ENCODE results near the gene SPAG16. TPM values are rescaled to one million over a fixed set of nuclear protein-coding genes. Genes with fewer than 3 reads are reported as not detected.

Gene SPAG16
- total and polyA plus RNA-seq, 2 donors (not counting 1 experiment from before 2014, with no cell fraction given): 3.4 to 8.6 TPM

DNA sequence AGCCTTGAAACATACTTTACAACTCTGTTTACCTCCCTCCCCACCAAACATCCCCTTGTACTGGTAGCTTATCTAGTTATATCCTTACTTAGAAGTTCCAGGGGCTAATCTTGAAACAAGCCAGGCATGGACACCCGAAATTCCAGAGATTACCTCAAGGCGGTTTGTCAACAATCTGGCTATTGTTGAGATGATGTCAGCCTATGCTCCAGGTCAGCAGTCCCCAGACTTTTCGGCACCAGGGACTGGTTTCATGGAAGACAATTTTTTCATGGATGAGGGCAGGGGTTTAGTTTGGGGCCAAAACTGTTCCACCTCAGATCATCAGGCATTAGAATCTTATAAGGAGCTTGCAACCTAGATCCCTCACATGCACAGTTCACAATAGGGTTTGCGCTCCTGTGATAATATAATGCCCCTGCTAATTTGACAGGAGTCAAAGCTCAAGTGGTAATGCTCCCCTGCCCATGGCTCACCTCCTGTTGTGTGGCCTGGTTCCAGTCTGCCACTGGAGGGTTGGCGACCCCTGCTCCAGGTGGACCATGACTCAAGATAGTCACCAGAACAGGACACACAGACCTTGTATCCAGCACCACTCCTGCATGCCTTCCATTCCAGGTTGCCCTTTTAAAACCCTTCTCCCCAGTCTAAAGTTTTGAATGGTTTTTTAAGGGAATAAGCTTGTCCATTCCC lies 171.2 kb downstream of the SPAG16 start:
- intact Hi-C loops (cut with micrococcal nuclease): no loop called here
- H3K4me3 Mint-ChIP-seq: no peak overlapping the region
- H3K4me3 ChIP-seq (ENCODE audit: control extremely low read depth in 1 of 5, extremely low read depth in 1 of 5, insufficient read depth in 1 of 5, low read depth in 2 of 5, low read length in 4 of 5): no peak overlapping the region
- no peak overlapping the region for H2AFZ ChIP-seq (ENCODE audit: insufficient read depth, low read depth, low read length, poor library complexity, severe bottlenecking)
- POLR2A ChIA-PET: no interaction called here
- ATAC-seq (ENCODE audit: low read depth) (no peak), DNase-seq (no peak)
- H3K9me3 Mint-ChIP-seq (ENCODE audit: insufficient read depth): no peaks in the 10 kb centered on the region
- H4K20me1 ChIP-seq (ENCODE audit: control insufficient read depth, insufficient read depth, low read length, poor library complexity, severe bottlenecking): no peaks in the 10 kb centered on the region
- WGBS (ENCODE audit: insufficient coverage): 82% methylated on average over 4 of the region's 5 CpGs
- no peaks in the 10 kb centered on the region for H3K36me3 ChIP-seq (replicated peaks in 1 of 2; ENCODE audit: control extremely low read depth in 1 of 2, control insufficient read depth in 1 of 2, extremely low read depth in 1 of 2, insufficient read depth in 2 of 2, low read length in 1 of 2)
- no peaks in the 10 kb centered on the region for H3K79me2 ChIP-seq (ENCODE audit: control insufficient read depth, insufficient read depth, low read length)
- no peaks in the 10 kb centered on the region for H3K4me1 Mint-ChIP-seq
- CTCF ChIA-PET: no interaction called here
- no peaks in the 10 kb centered on the region for H3K9me3 ChIP-seq (ENCODE audit: control extremely low read depth in 1 of 3, control insufficient read depth in 2 of 3, insufficient read depth in 1 of 3, low read length in 2 of 3)
- TF ChIP-seq EZH2 (IDR thresholded peaks at IDR 0.05; ENCODE audit: borderline replicate concordance, insufficient read depth, low read depth, low read length, poor library complexity, severe bottlenecking) (no peak), CTCF (IDR thresholded peaks at IDR 0.05) (no peak)
- H3K27me3 ChIP-seq (replicated peaks in 1 of 4; ENCODE audit: control extremely low read depth in 1 of 4, control insufficient read depth in 3 of 4, insufficient read depth in 4 of 4, low read length in 3 of 4): no peaks in the 10 kb centered on the region
- no peak overlapping the region for H3K27ac Mint-ChIP-seq
- H3K27me3 Mint-ChIP-seq: no peaks in the 10 kb centered on the region
- H3K27ac ChIP-seq (ENCODE audit: low read length in 2 of 2): no peak overlapping the region
- no peak overlapping the region for H3K9ac ChIP-seq (ENCODE audit: low read length)
- no peak overlapping the region for H3K4me2 ChIP-seq (replicated peaks; ENCODE audit: low read depth, low read length, poor library complexity, severe bottlenecking)
- no peaks in the 10 kb centered on the region for H3K4me1 ChIP-seq (ENCODE audit: control insufficient read depth in 2 of 2, insufficient read depth in 2 of 2, low read length in 2 of 2)

DNA sequence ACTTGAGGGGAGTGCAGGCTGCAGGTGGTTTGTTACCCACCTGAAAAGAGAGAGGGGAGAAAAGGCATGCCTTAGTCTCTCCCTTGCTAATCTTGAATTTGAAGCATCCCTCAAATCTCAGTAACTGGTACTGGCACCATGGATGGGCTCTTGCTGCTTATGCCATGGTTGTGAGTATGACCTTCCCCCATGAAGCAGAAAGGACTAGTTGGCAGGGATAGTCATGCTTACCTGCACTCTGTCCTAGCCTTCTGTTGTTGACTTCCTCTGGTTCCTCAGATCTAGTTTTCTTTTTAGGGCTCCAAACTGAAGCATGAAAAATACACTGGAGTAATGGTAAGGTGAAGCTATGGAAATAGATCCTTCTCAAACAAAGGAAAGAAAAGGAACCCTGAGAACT lies 191.2 kb downstream of the SPAG16 start:
- Histone ChIP-seq H3K4me3 (ENCODE audit: control extremely low read depth in 1 of 5, extremely low read depth in 1 of 5, insufficient read depth in 1 of 5, low read depth in 2 of 5, low read length in 4 of 5) (no peak overlapping the region), H3K27me3 (replicated peaks in 1 of 4; ENCODE audit: control extremely low read depth in 1 of 4, control insufficient read depth in 3 of 4, insufficient read depth in 4 of 4, low read length in 3 of 4) (no peaks in the 10 kb centered on the region), H3K36me3 (replicated peaks in 1 of 2; ENCODE audit: control extremely low read depth in 1 of 2, control insufficient read depth in 1 of 2, extremely low read depth in 1 of 2, insufficient read depth in 2 of 2, low read length in 1 of 2) (no peaks in the 10 kb centered on the region), H4K20me1 (ENCODE audit: control insufficient read depth, insufficient read depth, low read length, poor library complexity, severe bottlenecking) (no peaks in the 10 kb centered on the region), H3K9ac (ENCODE audit: low read length) (no peak overlapping the region), H3K79me2 (ENCODE audit: control insufficient read depth, insufficient read depth, low read length) (no peaks in the 10 kb centered on the region), H3K9me3 (ENCODE audit: control extremely low read depth in 1 of 3, control insufficient read depth in 2 of 3, insufficient read depth in 1 of 3, low read length in 2 of 3) (peaks cover 0 to 15% (median 3%) of the 10 kb centered on the region in 3 donors), H3K4me2 (replicated peaks; ENCODE audit: low read depth, low read length, poor library complexity, severe bottlenecking) (no peak overlapping the region), H2AFZ (ENCODE audit: insufficient read depth, low read depth, low read length, poor library complexity, severe bottlenecking) (no peak overlapping the region), H3K4me1 (ENCODE audit: control insufficient read depth in 2 of 2, insufficient read depth in 2 of 2, low read length in 2 of 2) (no peaks in the 10 kb centered on the region), H3K27ac (ENCODE audit: low read length in 2 of 2) (no peak overlapping the region)
- POLR2A ChIA-PET: no interaction called here
- Mint-ChIP-seq H3K9me3 (ENCODE audit: insufficient read depth) (peaks cover 15% of the 10 kb centered on the region), H3K4me1 (no peaks in the 10 kb centered on the region), H3K27ac (no peak overlapping the region), H3K4me3 (no peak overlapping the region), H3K27me3 (no peaks in the 10 kb centered on the region)
- DNase-seq: no peak
- ATAC-seq (ENCODE audit: low read depth): no peak
- TF ChIP-seq EZH2 (IDR thresholded peaks at IDR 0.05; ENCODE audit: borderline replicate concordance, insufficient read depth, low read depth, low read length, poor library complexity, severe bottlenecking) (no peak), CTCF (IDR thresholded peaks at IDR 0.05) (no peak)
- intact Hi-C loops (cut with micrococcal nuclease): no loop called here
- CTCF ChIA-PET: no interaction called here

All from B cell (primary cell).